Measurements from ENCODE around the gene TMEM91.

DNA sequence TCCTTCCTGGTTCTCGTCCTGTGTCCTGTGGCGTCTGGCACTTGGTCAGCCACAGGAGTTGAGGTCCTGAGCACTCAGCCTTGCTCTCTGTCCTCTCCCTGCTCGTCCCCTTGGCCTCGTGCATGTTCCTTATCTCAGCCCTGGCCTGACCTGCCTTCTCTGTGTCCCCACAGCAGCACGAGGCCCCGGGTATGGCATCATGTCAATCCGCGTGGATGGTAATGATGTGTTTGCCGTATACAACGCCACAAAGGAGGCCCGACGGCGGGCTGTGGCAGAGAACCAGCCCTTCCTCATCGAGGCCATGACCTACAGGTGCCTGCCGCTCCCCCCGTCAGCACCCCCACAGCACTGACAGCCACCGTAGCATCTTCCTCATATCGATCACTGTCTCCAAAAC, 46.1 kb downstream of the TMEM91 start:
- TF ChIP-seq, protein P1, sequence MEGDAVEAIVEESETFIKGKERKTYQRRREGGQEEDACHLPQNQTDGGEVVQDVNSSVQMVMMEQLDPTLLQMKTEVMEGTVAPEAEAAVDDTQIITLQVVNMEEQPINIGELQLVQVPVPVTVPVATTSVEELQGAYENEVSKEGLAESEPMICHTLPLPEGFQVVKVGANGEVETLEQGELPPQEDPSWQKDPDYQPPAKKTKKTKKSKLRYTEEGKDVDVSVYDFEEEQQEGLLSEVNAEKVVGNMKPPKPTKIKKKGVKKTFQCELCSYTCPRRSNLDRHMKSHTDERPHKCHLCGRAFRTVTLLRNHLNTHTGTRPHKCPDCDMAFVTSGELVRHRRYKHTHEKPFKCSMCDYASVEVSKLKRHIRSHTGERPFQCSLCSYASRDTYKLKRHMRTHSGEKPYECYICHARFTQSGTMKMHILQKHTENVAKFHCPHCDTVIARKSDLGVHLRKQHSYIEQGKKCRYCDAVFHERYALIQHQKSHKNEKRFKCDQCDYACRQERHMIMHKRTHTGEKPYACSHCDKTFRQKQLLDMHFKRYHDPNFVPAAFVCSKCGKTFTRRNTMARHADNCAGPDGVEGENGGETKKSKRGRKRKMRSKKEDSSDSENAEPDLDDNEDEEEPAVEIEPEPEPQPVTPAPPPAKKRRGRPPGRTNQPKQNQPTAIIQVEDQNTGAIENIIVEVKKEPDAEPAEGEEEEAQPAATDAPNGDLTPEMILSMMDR (conservative IDR thresholded peaks at IDR 0.05; ENCODE audit: low read depth in 2 of 2): no peak
- TF ChIP-seq CREB1 (CRISPR knock-in tag; IDR thresholded peaks at IDR 0.05; ENCODE audit: low read depth): no peak
- TF ChIP-seq ZNF114 (CRISPR knock-in tag; IDR thresholded peaks at IDR 0.05): no peak
- TF ChIP-seq EZH2phosphoT487 (IDR thresholded peaks at IDR 0.05; ENCODE audit: unreplicated experiment): no peak
- TF ChIP-seq ZNF331 (CRISPR knock-in tag; IDR thresholded peaks at IDR 0.05; ENCODE audit: low read depth): no peak
- TF ChIP-seq EZH2 (IDR thresholded peaks at IDR 0.05; ENCODE audit: low read depth, unreplicated experiment): no peak
- TF ChIP-seq POLR2AphosphoS5 (IDR thresholded peaks at IDR 0.05; ENCODE audit: low read depth): no peak
- TF ChIP-seq, protein P2, sequence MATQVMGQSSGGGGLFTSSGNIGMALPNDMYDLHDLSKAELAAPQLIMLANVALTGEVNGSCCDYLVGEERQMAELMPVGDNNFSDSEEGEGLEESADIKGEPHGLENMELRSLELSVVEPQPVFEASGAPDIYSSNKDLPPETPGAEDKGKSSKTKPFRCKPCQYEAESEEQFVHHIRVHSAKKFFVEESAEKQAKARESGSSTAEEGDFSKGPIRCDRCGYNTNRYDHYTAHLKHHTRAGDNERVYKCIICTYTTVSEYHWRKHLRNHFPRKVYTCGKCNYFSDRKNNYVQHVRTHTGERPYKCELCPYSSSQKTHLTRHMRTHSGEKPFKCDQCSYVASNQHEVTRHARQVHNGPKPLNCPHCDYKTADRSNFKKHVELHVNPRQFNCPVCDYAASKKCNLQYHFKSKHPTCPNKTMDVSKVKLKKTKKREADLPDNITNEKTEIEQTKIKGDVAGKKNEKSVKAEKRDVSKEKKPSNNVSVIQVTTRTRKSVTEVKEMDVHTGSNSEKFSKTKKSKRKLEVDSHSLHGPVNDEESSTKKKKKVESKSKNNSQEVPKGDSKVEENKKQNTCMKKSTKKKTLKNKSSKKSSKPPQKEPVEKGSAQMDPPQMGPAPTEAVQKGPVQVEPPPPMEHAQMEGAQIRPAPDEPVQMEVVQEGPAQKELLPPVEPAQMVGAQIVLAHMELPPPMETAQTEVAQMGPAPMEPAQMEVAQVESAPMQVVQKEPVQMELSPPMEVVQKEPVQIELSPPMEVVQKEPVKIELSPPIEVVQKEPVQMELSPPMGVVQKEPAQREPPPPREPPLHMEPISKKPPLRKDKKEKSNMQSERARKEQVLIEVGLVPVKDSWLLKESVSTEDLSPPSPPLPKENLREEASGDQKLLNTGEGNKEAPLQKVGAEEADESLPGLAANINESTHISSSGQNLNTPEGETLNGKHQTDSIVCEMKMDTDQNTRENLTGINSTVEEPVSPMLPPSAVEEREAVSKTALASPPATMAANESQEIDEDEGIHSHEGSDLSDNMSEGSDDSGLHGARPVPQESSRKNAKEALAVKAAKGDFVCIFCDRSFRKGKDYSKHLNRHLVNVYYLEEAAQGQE (IDR thresholded peaks at IDR 0.05; ENCODE audit: unreplicated experiment): no peak
- TF ChIP-seq STAT1 (IDR thresholded peaks at IDR 0.05; ENCODE audit: unreplicated experiment): no peak
- TF ChIP-seq JUNB (IDR thresholded peaks at IDR 0.05; ENCODE audit: unreplicated experiment): no peak
- TF ChIP-seq NANOG (IDR thresholded peaks at IDR 0.05; ENCODE audit: borderline replicate concordance): no peak
- TF ChIP-seq, protein P3, sequence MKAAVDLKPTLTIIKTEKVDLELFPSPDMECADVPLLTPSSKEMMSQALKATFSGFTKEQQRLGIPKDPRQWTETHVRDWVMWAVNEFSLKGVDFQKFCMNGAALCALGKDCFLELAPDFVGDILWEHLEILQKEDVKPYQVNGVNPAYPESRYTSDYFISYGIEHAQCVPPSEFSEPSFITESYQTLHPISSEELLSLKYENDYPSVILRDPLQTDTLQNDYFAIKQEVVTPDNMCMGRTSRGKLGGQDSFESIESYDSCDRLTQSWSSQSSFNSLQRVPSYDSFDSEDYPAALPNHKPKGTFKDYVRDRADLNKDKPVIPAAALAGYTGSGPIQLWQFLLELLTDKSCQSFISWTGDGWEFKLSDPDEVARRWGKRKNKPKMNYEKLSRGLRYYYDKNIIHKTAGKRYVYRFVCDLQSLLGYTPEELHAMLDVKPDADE (IDR thresholded peaks at IDR 0.05): no peak
- TF ChIP-seq, protein P4, sequence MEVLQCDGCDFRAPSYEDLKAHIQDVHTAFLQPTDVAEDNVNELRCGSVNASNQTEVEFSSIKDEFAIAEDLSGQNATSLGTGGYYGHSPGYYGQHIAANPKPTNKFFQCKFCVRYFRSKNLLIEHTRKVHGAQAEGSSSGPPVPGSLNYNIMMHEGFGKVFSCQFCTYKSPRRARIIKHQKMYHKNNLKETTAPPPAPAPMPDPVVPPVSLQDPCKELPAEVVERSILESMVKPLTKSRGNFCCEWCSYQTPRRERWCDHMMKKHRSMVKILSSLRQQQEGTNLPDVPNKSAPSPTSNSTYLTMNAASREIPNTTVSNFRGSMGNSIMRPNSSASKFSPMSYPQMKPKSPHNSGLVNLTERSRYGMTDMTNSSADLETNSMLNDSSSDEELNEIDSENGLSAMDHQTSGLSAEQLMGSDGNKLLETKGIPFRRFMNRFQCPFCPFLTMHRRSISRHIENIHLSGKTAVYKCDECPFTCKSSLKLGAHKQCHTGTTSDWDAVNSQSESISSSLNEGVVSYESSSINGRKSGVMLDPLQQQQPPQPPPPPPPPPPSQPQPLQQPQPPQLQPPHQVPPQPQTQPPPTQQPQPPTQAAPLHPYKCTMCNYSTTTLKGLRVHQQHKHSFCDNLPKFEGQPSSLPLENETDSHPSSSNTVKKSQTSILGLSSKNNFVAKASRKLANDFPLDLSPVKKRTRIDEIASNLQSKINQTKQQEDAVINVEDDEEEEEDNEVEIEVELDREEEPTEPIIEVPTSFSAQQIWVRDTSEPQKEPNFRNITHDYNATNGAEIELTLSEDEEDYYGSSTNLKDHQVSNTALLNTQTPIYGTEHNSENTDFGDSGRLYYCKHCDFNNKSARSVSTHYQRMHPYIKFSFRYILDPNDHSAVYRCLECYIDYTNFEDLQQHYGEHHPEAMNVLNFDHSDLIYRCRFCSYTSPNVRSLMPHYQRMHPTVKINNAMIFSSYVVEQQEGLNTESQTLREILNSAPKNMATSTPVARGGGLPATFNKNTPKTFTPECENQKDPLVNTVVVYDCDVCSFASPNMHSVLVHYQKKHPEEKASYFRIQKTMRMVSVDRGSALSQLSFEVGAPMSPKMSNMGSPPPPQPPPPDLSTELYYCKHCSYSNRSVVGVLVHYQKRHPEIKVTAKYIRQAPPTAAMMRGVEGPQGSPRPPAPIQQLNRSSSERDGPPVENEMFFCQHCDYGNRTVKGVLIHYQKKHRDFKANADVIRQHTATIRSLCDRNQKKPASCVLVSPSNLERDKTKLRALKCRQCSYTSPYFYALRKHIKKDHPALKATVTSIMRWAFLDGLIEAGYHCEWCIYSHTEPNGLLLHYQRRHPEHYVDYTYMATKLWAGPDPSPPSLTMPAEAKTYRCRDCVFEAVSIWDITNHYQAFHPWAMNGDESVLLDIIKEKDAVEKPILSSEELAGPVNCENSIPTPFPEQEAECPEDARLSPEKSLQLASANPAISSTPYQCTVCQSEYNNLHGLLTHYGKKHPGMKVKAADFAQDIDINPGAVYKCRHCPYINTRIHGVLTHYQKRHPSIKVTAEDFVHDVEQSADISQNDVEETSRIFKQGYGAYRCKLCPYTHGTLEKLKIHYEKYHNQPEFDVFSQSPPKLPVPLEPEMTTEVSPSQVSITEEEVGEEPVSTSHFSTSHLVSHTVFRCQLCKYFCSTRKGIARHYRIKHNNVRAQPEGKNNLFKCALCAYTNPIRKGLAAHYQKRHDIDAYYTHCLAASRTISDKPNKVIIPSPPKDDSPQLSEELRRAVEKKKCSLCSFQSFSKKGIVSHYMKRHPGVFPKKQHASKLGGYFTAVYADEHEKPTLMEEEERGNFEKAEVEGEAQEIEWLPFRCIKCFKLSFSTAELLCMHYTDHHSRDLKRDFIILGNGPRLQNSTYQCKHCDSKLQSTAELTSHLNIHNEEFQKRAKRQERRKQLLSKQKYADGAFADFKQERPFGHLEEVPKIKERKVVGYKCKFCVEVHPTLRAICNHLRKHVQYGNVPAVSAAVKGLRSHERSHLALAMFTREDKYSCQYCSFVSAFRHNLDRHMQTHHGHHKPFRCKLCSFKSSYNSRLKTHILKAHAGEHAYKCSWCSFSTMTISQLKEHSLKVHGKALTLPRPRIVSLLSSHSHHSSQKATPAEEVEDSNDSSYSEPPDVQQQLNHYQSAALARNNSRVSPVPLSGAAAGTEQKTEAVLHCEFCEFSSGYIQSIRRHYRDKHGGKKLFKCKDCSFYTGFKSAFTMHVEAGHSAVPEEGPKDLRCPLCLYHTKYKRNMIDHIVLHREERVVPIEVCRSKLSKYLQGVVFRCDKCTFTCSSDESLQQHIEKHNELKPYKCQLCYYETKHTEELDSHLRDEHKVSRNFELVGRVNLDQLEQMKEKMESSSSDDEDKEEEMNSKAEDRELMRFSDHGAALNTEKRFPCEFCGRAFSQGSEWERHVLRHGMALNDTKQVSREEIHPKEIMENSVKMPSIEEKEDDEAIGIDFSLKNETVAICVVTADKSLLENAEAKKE (CRISPR knock-in tag; IDR thresholded peaks at IDR 0.05): no peak

Data from GM23338 (cell line).